Mesothelial cell of epicardium (in vitro differentiated cells): ENCODE data around the gene CDH4. TPM values are rescaled to one million over a fixed set of nuclear protein-coding genes. Genes with fewer than 3 reads are reported as not detected.

Experiments
- DNase-seq, 2 experiments: peaks; one replicate each; pipeline ENCODE4 v3.0.0; 2021; ENCODE audit warnings: low spot score in 2 of 2; ENCODE audit not compliant: unreplicated experiment in 2 of 2
- H3K27ac Mint-ChIP-seq: 2 replicates; pipeline ENCODE4 v1.8.0; 2021; ENCODE audit warnings: mixed read lengths
- H3K27me3 Mint-ChIP-seq: 2 replicates; pipeline ENCODE4 v1.8.0; 2021; ENCODE audit warnings: low read depth, mixed read lengths
- H3K36me3 Mint-ChIP-seq: 2 replicates; pipeline ENCODE4 v1.8.0; 2021; ENCODE audit warnings: mixed read lengths
- H3K4me1 Mint-ChIP-seq: 2 replicates; pipeline ENCODE4 v1.8.0; 2021; ENCODE audit warnings: mixed read lengths
- H3K4me3 Mint-ChIP-seq: 2 replicates; pipeline ENCODE4 v1.8.0; 2021; ENCODE audit warnings: mild to moderate bottlenecking, moderate library complexity, mixed read lengths
- H3K9me3 Mint-ChIP-seq: 2 replicates; pipeline ENCODE4 v1.8.0; 2021; ENCODE audit warnings: mixed read lengths
- CTCF ChIP-seq: fragments of 200-600 bp; sonication (generic); IDR thresholded peaks from one replicate; pipeline ENCODE4 v1.5.0; 2021; ENCODE audit warnings: antibody characterized with exemption; ENCODE audit not compliant: unreplicated experiment
- total RNA-seq: library from RNA; stranded (reverse); gene quantifications from 3 replicates; pipeline ENCODE4 v1.2.1, GENCODE V29; 2021

Gene CDH4
- total RNA-seq, 1 donor from 2014 or later: 1.1 TPM

- no peak for DNase-seq
- Mint-ChIP-seq H3K27ac (no peak overlapping the region), H3K4me1 (no peaks in the 10 kb centered on the region), H3K4me3 (no peak overlapping the region), H3K36me3 (no peaks in the 10 kb centered on the region), H3K27me3 (peaks cover 3% of the 10 kb centered on the region), H3K9me3 (peaks cover 4% of the 10 kb centered on the region)
- TF ChIP-seq CTCF: no peak
Observed at GRCh38 chr20:61295249-61295648, 43.2 kb downstream of the CDH4 start.

GRCh38 chr20:61295682-61296628, 43.9 kb downstream of the CDH4 start:
- H3K4me3 Mint-ChIP-seq: no peak overlapping the region
- peaks cover 3% of the 10 kb centered on the region for H3K27me3 Mint-ChIP-seq
- H3K27ac Mint-ChIP-seq: no peak overlapping the region
- TF ChIP-seq CTCF: no peak
- no peak for DNase-seq
- H3K9me3 Mint-ChIP-seq: peaks cover 1% of the 10 kb centered on the region
- no peaks in the 10 kb centered on the region for H3K4me1 Mint-ChIP-seq
- H3K36me3 Mint-ChIP-seq: no peaks in the 10 kb centered on the region

- Mint-ChIP-seq H3K27ac (no peak overlapping the region), H3K9me3 (no peaks in the 10 kb centered on the region), H3K36me3 (no peaks in the 10 kb centered on the region), H3K27me3 (peaks cover 3% of the 10 kb centered on the region), H3K4me1 (no peaks in the 10 kb centered on the region), H3K4me3 (no peak overlapping the region)
- no peak for DNase-seq
- no peak for TF ChIP-seq CTCF
Observed at GRCh38 chr20:61296629-61297019, 44.6 kb downstream of the CDH4 start.

GRCh38 chr20:61297491-61297890, 45.4 kb downstream of the CDH4 start:
- no peak for TF ChIP-seq CTCF
- Mint-ChIP-seq H3K27me3 (no peaks in the 10 kb centered on the region), H3K36me3 (no peaks in the 10 kb centered on the region), H3K9me3 (no peaks in the 10 kb centered on the region), H3K27ac (no peak overlapping the region), H3K4me1 (no peaks in the 10 kb centered on the region), H3K4me3 (no peak overlapping the region)
- DNase-seq: no peak

- Mint-ChIP-seq H3K36me3 (no peaks in the 10 kb centered on the region), H3K27me3 (no peaks in the 10 kb centered on the region)
- DNase-seq: no peak
Observed at GRCh38 chr20:61297986-61298385, 45.9 kb downstream of the CDH4 start.

More at GRCh38 chr20:61297986-61298385, 45.9 kb downstream of the CDH4 start:
- Mint-ChIP-seq H3K4me3 (no peak overlapping the region), H3K4me1 (no peaks in the 10 kb centered on the region), H3K27ac (no peak overlapping the region), H3K9me3 (no peaks in the 10 kb centered on the region)
- no peak for TF ChIP-seq CTCF
